GM12878 (cell line): ENCODE results near the gene GPR158. TPM values are rescaled to one million over a fixed set of nuclear protein-coding genes. Genes with fewer than 3 reads are reported as not detected.

ENCODE experiments used
- ATAC-seq: fragments of 200-7000 bp; cut with Tn5 transposase; 3 replicates; pipeline ENCODE4 v1.9.1; 2020; ENCODE audit warnings: mild to moderate bottlenecking, moderate library complexity
- BruUV-seq: library from RNA; stranded (reverse); fragments of 400-500 nt; replicated peaks from 2 replicates; lab custom pipeline; 2021; lab: Mats Ljungman, UMichigan
- CTCF ChIA-PET: fragments of 300-600 bp; sonication (Branson Sonifier 250); formaldehyde crosslinking; extraction: SDS; loops from one replicate; lab custom pipeline; 2021; ENCODE audit warnings: inconsistent platforms; lab: Yijun Ruan, JAX
- POLR2A ChIA-PET: fragments of 350-600 bp; formaldehyde crosslinking; extraction: SDS; loops from one replicate; lab custom pipeline; 2021; ENCODE audit warnings: inconsistent platforms; lab: Charles Lee
- RAD21 ChIA-PET: fragments of 300-600 bp; sonication (Branson Sonifier 250); formaldehyde crosslinking; loops from one replicate; lab custom pipeline; 2023; ENCODE audit warnings: antibody characterized with exemption; ENCODE audit not compliant: unreplicated experiment; lab: Charles Lee
- SMC1A ChIA-PET: fragments of 300-600 bp; sonication (Branson Sonifier 250); formaldehyde crosslinking; loops from one replicate; lab custom pipeline; 2023; ENCODE audit not compliant: unreplicated experiment, uncharacterized antibody; lab: Charles Lee
- DNase-seq: peaks from one replicate; pipeline ENCODE4 v3.0.0-alpha.2; 2011; ENCODE audit warnings: low read depth, low spot score
- FAIRE-seq: peaks from 3 replicates; lab custom pipeline; 2011; peaks lifted over from hg19 to GRCh38; lab: Jason Lieb, UNC
- H2AFZ ChIP-seq: 2 replicates; pipeline ENCODE4 v1.6.0; 2011; ENCODE audit warnings: low read depth, low read length, control low read depth; ENCODE audit not compliant: control insufficient read depth
- H3K27ac ChIP-seq: 2 replicates; pipeline ENCODE4 v1.5.1; 2011; ENCODE audit warnings: control low read depth; ENCODE audit not compliant: control insufficient read depth, insufficient read depth
- H3K27me3 ChIP-seq, 2 experiments: replicated peaks in 1 of 2; 2 replicates each; pipeline versions ENCODE4 v1.6.0 to v1.6.1; 2011; ENCODE audit warnings: low read length in 1 of 2; ENCODE audit not compliant: control insufficient read depth in 2 of 2, insufficient read depth in 2 of 2
- H3K36me3 ChIP-seq, 2 experiments: 2 replicates each; pipeline ENCODE4 v1.5.1; 2011; ENCODE audit warnings: low read length in 1 of 2; ENCODE audit not compliant: control insufficient read depth in 2 of 2, insufficient read depth in 2 of 2
- H3K4me1 ChIP-seq: 2 replicates; pipeline ENCODE4 v1.6.1; 2011; ENCODE audit warnings: mild to moderate bottlenecking, low read length, moderate library complexity, mixed read lengths; ENCODE audit not compliant: control insufficient read depth, insufficient read depth
- H3K4me2 ChIP-seq: 2 replicates; pipeline ENCODE4 v1.6.0; 2011; ENCODE audit warnings: control low read depth; ENCODE audit not compliant: control insufficient read depth, insufficient read depth
- H3K4me3 ChIP-seq: fragments of 200-600 bp; sonication (generic); 2 replicates; pipeline ENCODE4 v1.5.1; 2016
- H3K79me2 ChIP-seq: 2 replicates; pipeline ENCODE4 v1.6.0; 2011; ENCODE audit warnings: low read length; ENCODE audit not compliant: control insufficient read depth, insufficient read depth
- H3K9ac ChIP-seq: 2 replicates; pipeline ENCODE4 v1.8.0; 2011; ENCODE audit warnings: low read length, control low read depth, mixed read lengths; ENCODE audit not compliant: control insufficient read depth, insufficient read depth
- H3K9me3 ChIP-seq: replicated peaks from 3 replicates; pipeline ENCODE4 v1.5.1; 2011; ENCODE audit warnings: mild to moderate bottlenecking, low read length; ENCODE audit not compliant: control insufficient read depth, insufficient read depth
- H4K20me1 ChIP-seq: 2 replicates; pipeline ENCODE4 v1.6.0; 2011; ENCODE audit not compliant: control insufficient read depth, insufficient read depth
- BRCA1 ChIP-seq: IDR thresholded peaks from 2 replicates; pipeline ENCODE4 v1.6.1; 2011; ENCODE audit warnings: low read depth, low read length, improper control_type of control experiment
- CHD1 ChIP-seq: IDR thresholded peaks from 2 replicates; pipeline ENCODE4 v1.6.1; 2012; ENCODE audit warnings: low read depth, low read length, improper control_type of control experiment
- FOXM1 ChIP-seq: IDR thresholded peaks from 2 replicates; pipeline ENCODE4 v1.6.1; 2012; ENCODE audit warnings: low read depth, mild to moderate bottlenecking, inconsistent platforms, low read length, moderate library complexity
- NFXL1 ChIP-seq: fragments of 450-650 bp; IDR thresholded peaks from 2 replicates; pipeline ENCODE4 v1.6.1; 2017; ENCODE audit warnings: antibody characterized with exemption, mild to moderate bottlenecking, borderline replicate concordance
- SKIL ChIP-seq: fragments of 450-650 bp; IDR thresholded peaks from 2 replicates; pipeline ENCODE4 v1.6.1; 2017; ENCODE audit warnings: mild to moderate bottlenecking, low read depth, inconsistent platforms; ENCODE audit not compliant: poor library complexity, severe bottlenecking
- SP1 ChIP-seq: IDR thresholded peaks from one replicate; pipeline ENCODE4 v1.6.1; 2011; ENCODE audit warnings: low read depth, low read length
- YBX1 ChIP-seq: fragments of 450-650 bp; IDR thresholded peaks from 2 replicates; pipeline ENCODE4 v1.6.1; 2016; ENCODE audit warnings: antibody characterized with exemption
- WGBS: methylation state at CpG from one replicate; pipeline ENCODE4 v1.1.6; 2016; ENCODE audit warnings: low lambda C conversion rate; ENCODE audit not compliant: insufficient replicate concordance, insufficient coverage; ENCODE audit errors: missing lambda C conversion rate; 5-methylcytosine and 5-hydroxymethylcytosine counted together
- in situ Hi-C: fragments of 300-500 bp; cut with MboI; formaldehyde crosslinking; loops from 9 replicates; pipeline ENCODE4 v1.14.3; 2018; ENCODE audit warnings: mixed read lengths
- intact Hi-C: fragments of 100-400 bp; cut with micrococcal nuclease; formaldehyde crosslinking; loops from one replicate; pipeline ENCODE4 v1.14.2; 2022; ENCODE audit not compliant: unreplicated experiment
- polyA plus RNA-seq, 11 experiments: library from polyadenylated mRNA; depleted of rRNA in 4 of 11; unstranded in 6 of 11; stranded (reverse) in 5 of 11; fragments of >200 nt; fragmentation: Nextera tagmentation in 4 of 11; fragmentation: Illumina TruSeq in 1 of 11; extraction: Ambion mirVana in 4 of 11; extraction: Trizol in 1 of 11; gene quantifications; 1 replicate in 1 of 11; 2 replicates in 10 of 11; pipeline versions ENCODE4 v1.2.1 to v1.2.3, GENCODE V29; 2011 to 2016; ENCODE audit warnings: inconsistent platforms in 2 of 11, missing spikeins in 2 of 11, low read depth in 1 of 11
- small RNA-seq: library from RNA; depleted of rRNA; stranded (forward); fragments of <200 nt; gene quantifications from one replicate; pipeline ENCODE3, GENCODE V24; 2014
- total RNA-seq, 4 experiments: library from RNA; depleted of rRNA in 3 of 4; stranded (reverse); fragments of >200 nt in 3 of 4; fragmentation: Illumina TruSeq in 1 of 4; extraction: Trizol in 1 of 4; gene quantifications; 2 replicates each; pipeline versions ENCODE4 v1.2.1 to v1.2.3, GENCODE V29; 2013 to 2021

GPR158 gene
- total and polyA plus RNA-seq, 10 of the 15 experiments (the other 5 are each of a cell fraction or from before 2014, with no cell fraction given), result not detected

GRCh38 chr10:25651534-25651933 is 476.7 kb downstream of the GPR158 start:
- ChIA-PET RAD21 (no interaction called here), POLR2A (no interaction called here), CTCF (no interaction called here), SMC1A (no interaction called here)
- FAIRE-seq (no peak), ATAC-seq (no peak), DNase-seq (no peak)
- no peak overlapping the region for H3K4me3 ChIP-seq
- no peak overlapping the region for H2AFZ ChIP-seq
- no peak overlapping the region for H3K4me2 ChIP-seq
- H3K36me3 ChIP-seq, result no peaks in the 10 kb centered on the region
- H3K27ac ChIP-seq, result no peak overlapping the region
- intact Hi-C loops, result no loop called here
- BruUV-seq, result no TSS peak
- H3K27me3 ChIP-seq, result no peaks in the 10 kb centered on the region
- H3K9me3 ChIP-seq, result no peaks in the 10 kb centered on the region
- no peaks in the 10 kb centered on the region for H3K79me2 ChIP-seq
- in situ Hi-C loops, result no loop called here
- H4K20me1 ChIP-seq, result no peaks in the 10 kb centered on the region
- TF ChIP-seq SP1 (no peak), NFXL1 (no peak), FOXM1 (no peak), BRCA1 (no peak), SKIL (no peak), YBX1 (no peak), CHD1 (no peak)
- no peaks in the 10 kb centered on the region for H3K4me1 ChIP-seq
- 0% methylated on average over 2 of the region's 2 CpGs for WGBS
- H3K9ac ChIP-seq, result no peak overlapping the region

Small RNA genes within 50 kb of the gene (small RNA-seq; reads per million reads assigned to genes)
- not detected for gene RN7SKP220

Other genes starting within 250 kb of the GPR158 start
- 5.5 and 7.3 TPM in 2 replicates for gene PRTFDC1, start 222.4 kb upstream of the GPR158 start, total RNA-seq (2014; rRNA removed)
- 9.2 and 11.2 TPM in 2 replicates for gene PRTFDC1, start 222.4 kb upstream of the GPR158 start, total RNA-seq (2014; rRNA removed; fragmentation: Illumina TruSeq; extraction: Trizol)
- 6.7 and 7.4 TPM in 2 replicates for gene PRTFDC1, start 222.4 kb upstream of the GPR158 start, total RNA-seq (2021)
- gene PRTFDC1, start 222.4 kb upstream of the GPR158 start, polyA plus RNA-seq (2011; rRNA removed), result 8.9 and 13.9 TPM in 2 replicates
- 12.5 and 14.0 TPM in 2 replicates for gene PRTFDC1, start 222.4 kb upstream of the GPR158 start, polyA plus RNA-seq (2014; fragmentation: Illumina TruSeq; extraction: Trizol)
- gene PRTFDC1, start 222.4 kb upstream of the GPR158 start, polyA plus RNA-seq (2014; fragmentation: Nextera tagmentation; extraction: Ambion mirVana), result 10 to 100 TPM; 13.5 to 17.3 TPM
- 8.0 and 10.1 TPM in 2 replicates for gene PRTFDC1, start 222.4 kb upstream of the GPR158 start, polyA plus RNA-seq (2014; rRNA removed)
- gene PRTFDC1, start 222.4 kb upstream of the GPR158 start, polyA plus RNA-seq (2016; fragmentation: Nextera tagmentation; extraction: Ambion mirVana), result 10 to 100 TPM; 13.8 to 14.2 TPM
- not detected in 2 replicates for gene ENKUR, start 158.8 kb upstream of the GPR158 start, total RNA-seq (2014; rRNA removed)
- gene ENKUR, start 158.8 kb upstream of the GPR158 start, total RNA-seq (2014; rRNA removed; fragmentation: Illumina TruSeq; extraction: Trizol), result not detected in 2 replicates
- gene ENKUR, start 158.8 kb upstream of the GPR158 start, total RNA-seq (2021), result 0.08 TPM in 1 of 2 replicates, not detected in the other
- 0.06 TPM in 1 of 2 replicates, not detected in the other for gene ENKUR, start 158.8 kb upstream of the GPR158 start, polyA plus RNA-seq (2011; rRNA removed)
- gene ENKUR, start 158.8 kb upstream of the GPR158 start, polyA plus RNA-seq (2014; fragmentation: Illumina TruSeq; extraction: Trizol), result 0.01 TPM in 1 of 2 replicates, not detected in the other
- gene ENKUR, start 158.8 kb upstream of the GPR158 start, polyA plus RNA-seq (2014; fragmentation: Nextera tagmentation; extraction: Ambion mirVana), result under 1 TPM; 0.05 to 0.16 TPM
- not detected in 2 replicates for gene ENKUR, start 158.8 kb upstream of the GPR158 start, polyA plus RNA-seq (2014; rRNA removed)
- gene ENKUR, start 158.8 kb upstream of the GPR158 start, polyA plus RNA-seq (2016; fragmentation: Nextera tagmentation; extraction: Ambion mirVana), result under 1 TPM in 1 of 2 experiments, not detected in 1; 0.19 TPM
- 4.2 and 5.7 TPM in 2 replicates for gene THNSL1, start 158.4 kb upstream of the GPR158 start, total RNA-seq (2014; rRNA removed)
- gene THNSL1, start 158.4 kb upstream of the GPR158 start, total RNA-seq (2014; rRNA removed; fragmentation: Illumina TruSeq; extraction: Trizol), result 7.8 and 8.1 TPM in 2 replicates
- 6.1 and 6.3 TPM in 2 replicates for gene THNSL1, start 158.4 kb upstream of the GPR158 start, total RNA-seq (2021)
- 4.3 and 7.2 TPM in 2 replicates for gene THNSL1, start 158.4 kb upstream of the GPR158 start, polyA plus RNA-seq (2011; rRNA removed)
- 7.5 and 11.6 TPM in 2 replicates for gene THNSL1, start 158.4 kb upstream of the GPR158 start, polyA plus RNA-seq (2014; fragmentation: Illumina TruSeq; extraction: Trizol)
- gene THNSL1, start 158.4 kb upstream of the GPR158 start, polyA plus RNA-seq (2014; fragmentation: Nextera tagmentation; extraction: Ambion mirVana), result 1 to 10 TPM; 5.8 to 6.1 TPM
- gene THNSL1, start 158.4 kb upstream of the GPR158 start, polyA plus RNA-seq (2014; rRNA removed), result 4.6 and 5.7 TPM in 2 replicates
- gene THNSL1, start 158.4 kb upstream of the GPR158 start, polyA plus RNA-seq (2016; fragmentation: Nextera tagmentation; extraction: Ambion mirVana), result 10 to 100 TPM; 16.7 to 17.5 TPM